Keratinocyte (primary cell): ENCODE results near the gene ADAD2. TPM values are rescaled to one million over a fixed set of nuclear protein-coding genes. Genes with fewer than 3 reads are reported as not detected.

Experiments
- DNase-seq: peaks from one replicate; pipeline ENCODE4 v3.0.0-alpha.2; 2011; ENCODE audit warnings: low read depth, missing footprints, low spot score
- FAIRE-seq: peaks from 2 replicates; lab custom pipeline; 2011; peaks lifted over from hg19 to GRCh38; lab: Jason Lieb, UNC
- H2AFZ ChIP-seq: 2 replicates; pipeline ENCODE4 v1.6.0; 2012; ENCODE audit warnings: low read length, control low read depth, inconsistent platforms; ENCODE audit not compliant: control insufficient read depth
- H3K27ac ChIP-seq: 2 replicates; pipeline ENCODE4 v1.5.1; 2011; ENCODE audit warnings: low read length; ENCODE audit not compliant: control insufficient read depth, insufficient read depth
- H3K27me3 ChIP-seq: 3 replicates; pipeline ENCODE4 v1.6.0; 2011; ENCODE audit warnings: low read length; ENCODE audit not compliant: control insufficient read depth, insufficient read depth; ENCODE audit errors: extremely low read depth
- H3K36me3 ChIP-seq, 2 experiments: 2 replicates in 1 of 2; 3 replicates in 1 of 2; pipeline ENCODE4 v1.5.1; 2011; ENCODE audit warnings: low read length in 2 of 2, mild to moderate bottlenecking in 1 of 2; ENCODE audit not compliant: control insufficient read depth in 2 of 2, insufficient read depth in 2 of 2; ENCODE audit errors: extremely low read depth in 1 of 2
- H3K4me1 ChIP-seq: 3 replicates; pipeline ENCODE4 v1.5.1; 2011; ENCODE audit warnings: low read length; ENCODE audit not compliant: control insufficient read depth, insufficient read depth; ENCODE audit errors: extremely low read depth
- H3K4me2 ChIP-seq: 3 replicates; pipeline ENCODE4 v1.6.0; 2011; ENCODE audit warnings: low read depth, low read length; ENCODE audit not compliant: control insufficient read depth, insufficient read depth; ENCODE audit errors: extremely low read depth
- H3K4me3 ChIP-seq, 3 experiments: fragments of 200-600 bp in 1 of 3; sonication (generic) in 1 of 3; 2 replicates in 2 of 3; 3 replicates in 1 of 3; pipeline ENCODE4 v1.5.1; 2011 to 2016; ENCODE audit warnings: low read length in 3 of 3, mild to moderate bottlenecking in 3 of 3, control low read depth in 2 of 3, inconsistent platforms in 1 of 3, low read depth in 1 of 3, mixed read lengths in 1 of 3, mixed run types in 1 of 3, moderate library complexity in 1 of 3; ENCODE audit not compliant: control insufficient read depth in 2 of 3, insufficient read depth in 2 of 3; ENCODE audit errors: extremely low read depth in 1 of 3
- H3K79me2 ChIP-seq: 2 replicates; pipeline ENCODE4 v1.6.0; 2012; ENCODE audit warnings: low read length; ENCODE audit not compliant: control insufficient read depth, insufficient read depth
- H3K9ac ChIP-seq: 3 replicates; pipeline ENCODE4 v1.6.0; 2011; ENCODE audit warnings: low read length; ENCODE audit not compliant: control insufficient read depth, insufficient read depth; ENCODE audit errors: extremely low read depth
- H3K9me1 ChIP-seq: 3 replicates; pipeline ENCODE4 v1.6.0; 2011; ENCODE audit warnings: low read length; ENCODE audit not compliant: control insufficient read depth, insufficient read depth; ENCODE audit errors: extremely low read depth
- H3K9me3 ChIP-seq: 2 replicates; pipeline ENCODE4 v1.5.1; 2012; ENCODE audit warnings: low read depth, low read length; ENCODE audit not compliant: control insufficient read depth
- H4K20me1 ChIP-seq: 3 replicates; pipeline ENCODE4 v1.6.0; 2011; ENCODE audit warnings: low read length; ENCODE audit not compliant: control insufficient read depth, insufficient read depth; ENCODE audit errors: extremely low read depth
- CTCF ChIP-seq, 3 experiments: IDR thresholded peaks in 1 of 3; conservative IDR thresholded peaks in 1 of 3; optimal IDR thresholded peaks in 1 of 3; 2 replicates in 2 of 3; 3 replicates in 1 of 3; pipeline versions ENCODE3 to v1.5.1; 2011; ENCODE audit warnings: low read length in 3 of 3, mild to moderate bottlenecking in 3 of 3, moderate library complexity in 2 of 3, control low read depth in 1 of 3, inconsistent platforms in 1 of 3; ENCODE audit not compliant: insufficient read depth in 2 of 3; ENCODE audit errors: extremely low read depth in 1 of 3
- EZH2 ChIP-seq: IDR thresholded peaks from one replicate; pipeline ENCODE4 v1.6.1; 2012; ENCODE audit warnings: inconsistent platforms, mild to moderate bottlenecking, low read length, moderate library complexity
- dilution Hi-C: fragments of 300-500 bp; cut with MboI; formaldehyde crosslinking; loops from one replicate; pipeline ENCODE4 v1.7.0; 2020; ENCODE audit warnings: low sequenced_read_pairs; ENCODE audit not compliant: extremely low pct_ligation_motif_present
- polyA plus RNA-seq, 5 experiments: library from polyadenylated mRNA; depleted of rRNA in 3 of 5; stranded (reverse) in 3 of 5; stranded (forward) in 1 of 5; unstranded in 1 of 5; fragments of >200 nt; gene quantifications; 1 replicate in 1 of 5; 2 replicates in 3 of 5; 3 replicates in 1 of 5; pipeline versions ENCODE4 v1.2.1 to v1.2.3, GENCODE V29; 2011 to 2012; ENCODE audit warnings: missing spikeins in 2 of 5, low read depth in 1 of 5, low replicate concordance in 1 of 5

ADAD2 gene
- polyA plus RNA-seq, 1 donor (not counting 4 experiments of a cell fraction or from before 2014, with no cell fraction given) = not detected

- Histone ChIP-seq H3K36me3 (no peaks in the 10 kb centered on the region), H3K79me2 (no peaks in the 10 kb centered on the region), H4K20me1 (no peaks in the 10 kb centered on the region), H2AFZ (no peak overlapping the region), H3K9me3 (no peaks in the 10 kb centered on the region), H3K9ac (no peak overlapping the region), H3K27ac (no peak overlapping the region), H3K27me3 (peaks cover 3% of the 10 kb centered on the region), H3K4me1 (no peaks in the 10 kb centered on the region), H3K4me3 (no peak overlapping the region), H3K9me1 (no peaks in the 10 kb centered on the region), H3K4me2 (no peak overlapping the region)
- FAIRE-seq (no peak), DNase-seq (no peak)
- TF ChIP-seq CTCF (optimal IDR thresholded peaks at IDR 0.05 in 1 of 3, IDR thresholded peaks at IDR 0.05 in 1 of 3, conservative IDR thresholded peaks at IDR 0.05 in 1 of 3; ENCODE audit: extremely low read depth in 1 of 3, insufficient read depth in 2 of 3, low read length in 3 of 3) (no peak), EZH2 (no peak)
- dilution Hi-C loops = no loop called here
Observed at GRCh38 chr16:84229471-84229870, 38.5 kb downstream of the ADAD2 start.

- Histone ChIP-seq H3K27ac (no peak overlapping the region), H3K9me3 (no peaks in the 10 kb centered on the region), H2AFZ (no peak overlapping the region), H3K9me1 (no peaks in the 10 kb centered on the region), H3K36me3 (no peaks in the 10 kb centered on the region), H3K79me2 (no peaks in the 10 kb centered on the region), H3K4me3 (no peak overlapping the region), H4K20me1 (no peaks in the 10 kb centered on the region), H3K4me1 (no peaks in the 10 kb centered on the region), H3K4me2 (no peak overlapping the region), H3K27me3 (peaks cover 4% of the 10 kb centered on the region), H3K9ac (no peak overlapping the region)
- FAIRE-seq (no peak), DNase-seq (no peak)
- no peak for TF ChIP-seq EZH2
- no peak for TF ChIP-seq CTCF (optimal IDR thresholded peaks at IDR 0.05 in 1 of 3, IDR thresholded peaks at IDR 0.05 in 1 of 3, conservative IDR thresholded peaks at IDR 0.05 in 1 of 3; ENCODE audit: extremely low read depth in 1 of 3, insufficient read depth in 2 of 3, low read length in 3 of 3)
- dilution Hi-C loops = no loop called here
Observed at GRCh38 chr16:84232060-84232459, 41.1 kb downstream of the ADAD2 start.
